Fibroblast of lung (primary cell): ENCODE measurements around the gene TSPOAP1. TPM values are rescaled to one million over a fixed set of nuclear protein-coding genes. Genes with fewer than 3 reads are reported as not detected.

ENCODE experiments used
- DNase-seq, 2 donors: peaks; one replicate each; pipeline versions ENCODE4 v3.0.0 to v3.0.0-alpha.2; 2010; ENCODE audit warnings: low read depth in 2 of 2
- H2AFZ ChIP-seq: 2 replicates; pipeline ENCODE4 v1.5.1; 2012; ENCODE audit warnings: low read length, control low read depth, inconsistent platforms
- H3K27ac ChIP-seq: 2 replicates; pipeline ENCODE4 v1.5.1; 2011; ENCODE audit warnings: low read length, control low read depth; ENCODE audit not compliant: insufficient read depth
- H3K27me3 ChIP-seq: 2 replicates; pipeline ENCODE4 v1.5.1; 2011; ENCODE audit warnings: mild to moderate bottlenecking, low read length; ENCODE audit not compliant: control insufficient read depth, insufficient read depth
- H3K36me3 ChIP-seq: 2 replicates; pipeline ENCODE4 v1.5.1; 2011; ENCODE audit warnings: low read length; ENCODE audit not compliant: control insufficient read depth, insufficient read depth
- H3K4me1 ChIP-seq: 2 replicates; pipeline ENCODE4 v1.5.1; 2011; ENCODE audit warnings: low read length; ENCODE audit not compliant: control insufficient read depth, insufficient read depth; ENCODE audit errors: extremely low read depth
- H3K4me2 ChIP-seq: 2 replicates; pipeline ENCODE4 v1.5.1; 2011; ENCODE audit warnings: low read length, control low read depth; ENCODE audit not compliant: insufficient read depth; ENCODE audit errors: extremely low read depth
- H3K4me3 ChIP-seq, 4 experiments: fragments of 200-600 bp in 1 of 4; sonication (generic) in 1 of 4; replicated peaks in 1 of 4; 2 replicates each; pipeline ENCODE4 v1.5.1; 2011 to 2016; ENCODE audit warnings: low read length in 4 of 4, low read depth in 3 of 4, mild to moderate bottlenecking in 3 of 4, control low read depth in 2 of 4, inconsistent platforms in 1 of 4, mixed read lengths in 1 of 4; ENCODE audit not compliant: insufficient read depth in 1 of 4; ENCODE audit errors: control extremely low read depth in 1 of 4
- H3K79me2 ChIP-seq: 2 replicates; pipeline ENCODE4 v1.5.1; 2012; ENCODE audit warnings: mild to moderate bottlenecking, low read length, inconsistent platforms; ENCODE audit not compliant: control insufficient read depth, insufficient read depth
- H3K9ac ChIP-seq: 2 replicates; pipeline ENCODE4 v1.5.1; 2011; ENCODE audit warnings: mild to moderate bottlenecking, low read length, control low read depth; ENCODE audit not compliant: insufficient read depth
- H3K9me3 ChIP-seq: 2 replicates; pipeline ENCODE4 v1.5.1; 2012; ENCODE audit warnings: low read depth, low read length; ENCODE audit not compliant: control insufficient read depth, insufficient read depth
- H4K20me1 ChIP-seq: 2 replicates; pipeline ENCODE4 v1.5.1; 2011; ENCODE audit warnings: low read length; ENCODE audit not compliant: control insufficient read depth, insufficient read depth; ENCODE audit errors: extremely low read depth
- CTCF ChIP-seq, 2 donors: IDR thresholded peaks in 1 of 2; conservative IDR thresholded peaks in 1 of 2; 1 replicate in 1 of 2; 2 replicates in 1 of 2; pipeline ENCODE4 v1.5.1; 2011 to 2012; ENCODE audit warnings: low read length in 2 of 2, control low read depth in 1 of 2, inconsistent platforms in 1 of 2, low read depth in 1 of 2, mild to moderate bottlenecking in 1 of 2
- EZH2 ChIP-seq: IDR thresholded peaks from 2 replicates; pipeline ENCODE4 v1.5.1; 2012; ENCODE audit warnings: low read length, control low read depth, mild to moderate bottlenecking; ENCODE audit errors: missing control alignments
- polyA plus RNA-seq, 2 donors: library from polyadenylated mRNA; depleted of rRNA in 1 of 2; stranded (reverse) in 1 of 2; unstranded in 1 of 2; fragments of >200 nt; gene quantifications; 2 replicates each; pipeline ENCODE4 v1.2.1, GENCODE V29; 2011 to 2012; ENCODE audit warnings: missing spikeins in 1 of 2
- total RNA-seq: library from RNA; depleted of rRNA; stranded (reverse); fragments of >200 nt; gene quantifications from 2 replicates; pipeline ENCODE4 v1.2.1, GENCODE V29; 2014

TSPOAP1 gene
- total and polyA plus RNA-seq, 2 donors (not counting 1 experiment from before 2014, with no cell fraction given): 0.23 to 4.0 TPM

DNA sequence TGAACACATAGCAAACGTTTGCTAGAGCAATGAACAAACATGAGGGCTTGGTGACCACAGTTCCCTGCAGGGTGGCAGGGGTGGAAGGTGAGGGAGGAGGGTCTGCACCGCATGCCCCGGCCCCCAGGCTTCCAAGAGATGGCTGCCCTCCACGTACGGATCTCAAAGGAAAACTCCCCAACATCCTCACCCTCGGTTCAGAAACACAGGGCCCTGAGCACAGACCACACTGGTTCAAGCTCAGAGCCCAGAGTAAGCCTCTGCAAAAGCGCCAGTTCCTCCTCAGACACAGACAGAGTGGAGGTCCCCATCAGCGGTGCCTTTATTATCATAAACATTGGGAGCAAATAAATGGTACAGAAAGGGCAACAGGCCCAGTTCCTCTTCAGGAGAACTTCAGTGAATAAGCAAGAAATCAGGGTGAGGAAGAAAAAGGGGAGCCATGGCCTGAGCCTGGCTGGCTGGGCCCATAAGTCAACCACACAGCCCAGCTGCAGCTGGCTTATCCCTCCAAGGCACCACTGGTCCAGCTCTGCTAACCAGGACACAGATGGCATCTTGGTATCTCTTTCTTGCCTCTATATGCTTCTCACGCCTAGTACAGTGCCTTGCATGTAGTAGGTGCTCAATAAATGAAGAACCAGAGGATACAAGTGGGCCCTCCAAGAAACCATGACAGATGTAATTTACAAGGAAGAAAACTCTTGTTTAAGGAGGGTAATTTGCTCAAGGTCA lies 58.9 kb downstream of the TSPOAP1 start:
- Histone ChIP-seq H3K27me3 (no peaks in the 10 kb centered on the region), H3K79me2 (no peaks in the 10 kb centered on the region), H2AFZ (no peak overlapping the region), H4K20me1 (no peaks in the 10 kb centered on the region), H3K9ac (no peak overlapping the region), H3K4me3 (no peak overlapping the region), H3K4me1 (no peaks in the 10 kb centered on the region), H3K9me3 (no peaks in the 10 kb centered on the region), H3K36me3 (no peaks in the 10 kb centered on the region), H3K4me2 (no peak overlapping the region), H3K27ac (no peak overlapping the region)
- TF ChIP-seq EZH2: no peak
- no peak for TF ChIP-seq CTCF (conservative IDR thresholded peaks at IDR 0.05 in 1 of 2, IDR thresholded peaks at IDR 0.05 in 1 of 2; ENCODE audit: low read depth in 1 of 2, low read length in 2 of 2)
- no peak for DNase-seq

DNA sequence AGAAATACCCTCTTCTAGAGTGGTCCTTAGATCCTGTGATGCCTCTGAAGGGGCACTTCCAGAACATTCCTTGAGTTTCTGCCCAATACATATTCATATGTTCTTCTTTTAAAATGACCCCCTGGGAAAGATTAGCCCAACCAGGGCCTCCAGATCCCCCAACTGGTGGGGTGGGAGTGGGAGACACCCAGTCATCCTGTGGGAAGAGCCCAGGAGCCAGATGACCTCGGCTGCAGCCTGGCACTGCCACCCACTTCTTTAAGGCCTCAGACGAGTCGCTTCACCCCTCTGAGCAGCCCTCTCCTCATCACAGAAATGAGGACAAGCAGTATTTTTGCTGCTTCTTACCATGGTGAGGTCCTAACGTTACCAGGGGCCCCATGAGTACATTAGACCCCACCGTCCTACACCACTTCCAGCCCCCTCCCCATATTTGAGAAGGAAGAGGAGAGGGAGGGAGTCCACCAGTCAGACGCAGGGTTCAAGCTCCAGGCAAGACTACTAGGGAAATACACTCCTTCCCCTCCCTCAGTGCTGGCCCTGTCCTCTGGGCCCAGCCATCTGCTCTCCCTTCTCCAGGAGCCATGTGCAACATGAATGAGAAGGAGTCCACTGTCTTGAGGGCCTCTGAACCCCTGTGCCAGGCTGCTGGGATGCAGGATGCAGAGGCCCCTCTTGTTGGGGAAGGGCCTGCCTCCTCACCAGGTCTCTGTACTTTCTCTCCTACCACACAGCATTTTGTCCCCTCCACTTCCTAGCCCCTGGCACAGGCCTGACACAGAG lies 59.6 kb downstream of the TSPOAP1 start:
- no peak overlapping the region for H3K4me3 ChIP-seq
- no peak overlapping the region for H3K9ac ChIP-seq
- TF ChIP-seq EZH2 (no peak), CTCF (conservative IDR thresholded peaks at IDR 0.05 in 1 of 2, IDR thresholded peaks at IDR 0.05 in 1 of 2; ENCODE audit: low read depth in 1 of 2, low read length in 2 of 2) (no peak)
- H4K20me1 ChIP-seq: no peaks in the 10 kb centered on the region
- no peak overlapping the region for H3K4me2 ChIP-seq
- H3K79me2 ChIP-seq: no peaks in the 10 kb centered on the region
- H2AFZ ChIP-seq: no peak overlapping the region
- no peaks in the 10 kb centered on the region for H3K4me1 ChIP-seq
- H3K27me3 ChIP-seq: no peaks in the 10 kb centered on the region
- no peaks in the 10 kb centered on the region for H3K9me3 ChIP-seq
- no peak overlapping the region for H3K27ac ChIP-seq
- DNase-seq: no peak
- no peaks in the 10 kb centered on the region for H3K36me3 ChIP-seq

DNA sequence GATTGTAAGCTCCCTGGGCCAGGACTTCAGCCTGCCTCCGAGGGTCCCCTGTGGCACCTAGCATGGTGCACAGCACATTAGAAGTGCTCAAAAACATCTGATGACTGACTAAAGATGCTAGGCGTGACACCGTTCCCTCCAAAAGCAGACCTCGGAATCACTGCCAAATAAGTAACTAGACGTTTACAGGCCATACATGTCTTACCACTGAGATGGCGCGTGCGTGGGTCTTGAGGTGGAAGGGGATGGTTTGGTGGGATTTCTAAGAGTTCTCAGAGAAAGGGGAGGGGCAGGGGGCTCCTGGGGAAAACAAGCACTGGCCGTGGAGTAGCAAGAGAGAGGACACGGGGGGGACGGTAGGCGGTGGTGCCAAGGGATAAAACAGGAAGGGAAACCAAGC lies 60.3 kb downstream of the TSPOAP1 start:
- H3K4me2 ChIP-seq: no peak overlapping the region
- no peak overlapping the region for H3K4me3 ChIP-seq
- H4K20me1 ChIP-seq: no peaks in the 10 kb centered on the region
- H3K27me3 ChIP-seq: peaks cover 2% of the 10 kb centered on the region
- TF ChIP-seq EZH2 (no peak), CTCF (conservative IDR thresholded peaks at IDR 0.05 in 1 of 2, IDR thresholded peaks at IDR 0.05 in 1 of 2; ENCODE audit: low read depth in 1 of 2, low read length in 2 of 2) (no peak)
- DNase-seq: no peak
- no peaks in the 10 kb centered on the region for H3K4me1 ChIP-seq
- H2AFZ ChIP-seq: no peak overlapping the region
- H3K27ac ChIP-seq: no peak overlapping the region
- no peak overlapping the region for H3K9ac ChIP-seq
- no peaks in the 10 kb centered on the region for H3K9me3 ChIP-seq
- no peaks in the 10 kb centered on the region for H3K79me2 ChIP-seq
- H3K36me3 ChIP-seq: no peaks in the 10 kb centered on the region
